ENCODE measurements around the gene CCDC57.

CCDC57 gene

GRCh38 chr17:82232876-82233785 lies 20.5 kb upstream of the CCDC57 start:
- TF ChIP-seq CTCF (IDR thresholded peaks at IDR 0.05; ENCODE audit: insufficient read depth, low read depth, low read length, missing control alignments): no peak
- no peak overlapping the region for H3K4me3 ChIP-seq (ENCODE audit: low read length)
- no peak for DNase-seq (ENCODE audit: low read depth)

- no peak for DNase-seq (ENCODE audit: low read depth)
- no peak for TF ChIP-seq CTCF (IDR thresholded peaks at IDR 0.05; ENCODE audit: insufficient read depth, low read depth, low read length, missing control alignments)
- no peak overlapping the region for H3K4me3 ChIP-seq (ENCODE audit: low read length)
Observed at GRCh38 chr17:82232322-82232820, 19.7 kb upstream of the CCDC57 start.

- peak overlapping the region; percentile 76 for H3K4me3 ChIP-seq (ENCODE audit: low read length)
- DNase-seq (ENCODE audit: low read depth): no peak
- TF ChIP-seq CTCF (IDR thresholded peaks at IDR 0.05; ENCODE audit: insufficient read depth, low read depth, low read length, missing control alignments): no peak
Observed at GRCh38 chr17:82231562-82232321, 19.1 kb upstream of the CCDC57 start.

- TF ChIP-seq CTCF (IDR thresholded peaks at IDR 0.05; ENCODE audit: insufficient read depth, low read depth, low read length, missing control alignments): no peak
- DNase-seq (ENCODE audit: low read depth): no peak
- peak overlapping the region; percentile 76 for H3K4me3 ChIP-seq (ENCODE audit: low read length)
Observed at GRCh38 chr17:82231312-82231561, 18.6 kb upstream of the CCDC57 start.

- H3K4me3 ChIP-seq (ENCODE audit: low read length): peak overlapping the region; percentile 76
- no peak for TF ChIP-seq CTCF (IDR thresholded peaks at IDR 0.05; ENCODE audit: insufficient read depth, low read depth, low read length, missing control alignments)
- DNase-seq (ENCODE audit: low read depth): peak; percentile 54
Observed at GRCh38 chr17:82230609-82231311, 18.1 kb upstream of the CCDC57 start.

- H3K4me3 ChIP-seq (ENCODE audit: low read length): peak overlapping the region; percentile 76
- no peak for TF ChIP-seq CTCF (IDR thresholded peaks at IDR 0.05; ENCODE audit: insufficient read depth, low read depth, low read length, missing control alignments)
- DNase-seq (ENCODE audit: low read depth): no peak
Observed at GRCh38 chr17:82229698-82230608, 17.3 kb upstream of the CCDC57 start.

Data from epithelial cell of esophagus (primary cell).